ENCODE results near the gene NOMO2.
"Not testable (repeated sequence)": the region's sequence is repeated elsewhere in the genome, so short reads cannot be mapped to it uniquely, and the experiment has no call there.

The NOMO2 gene

GRCh38 chr16:18573887-18574286 is 12.0 kb upstream of the NOMO2 start:
- H3K9ac ChIP-seq (ENCODE audit: insufficient read length, low read depth); H3K4me1 ChIP-seq (ENCODE audit: insufficient read depth, insufficient read length); H3K9me3 ChIP-seq (ENCODE audit: insufficient read depth, low read length); DNase-seq (ENCODE audit: low read depth, low spot score); H3K4me3 ChIP-seq (ENCODE audit: insufficient read length, low read depth); H3K36me3 ChIP-seq (ENCODE audit: insufficient read depth, insufficient read length, low read length); H3K27me3 ChIP-seq (ENCODE audit: insufficient read depth, insufficient read length): not testable (repeated sequence)

- not testable (repeated sequence) for H3K9me3 ChIP-seq (ENCODE audit: insufficient read depth, low read length); DNase-seq (ENCODE audit: low read depth, low spot score); H3K27me3 ChIP-seq (ENCODE audit: insufficient read depth, insufficient read length); H3K36me3 ChIP-seq (ENCODE audit: insufficient read depth, insufficient read length, low read length); H3K9ac ChIP-seq (ENCODE audit: insufficient read length, low read depth); H3K4me3 ChIP-seq (ENCODE audit: insufficient read length, low read depth); H3K4me1 ChIP-seq (ENCODE audit: insufficient read depth, insufficient read length)
Observed at GRCh38 chr16:18572973-18573372, 11.1 kb upstream of the NOMO2 start.

- H3K36me3 ChIP-seq (ENCODE audit: insufficient read depth, insufficient read length, low read length); DNase-seq (ENCODE audit: low read depth, low spot score); H3K4me1 ChIP-seq (ENCODE audit: insufficient read depth, insufficient read length); H3K27me3 ChIP-seq (ENCODE audit: insufficient read depth, insufficient read length); H3K9ac ChIP-seq (ENCODE audit: insufficient read length, low read depth); H3K9me3 ChIP-seq (ENCODE audit: insufficient read depth, low read length): not testable (repeated sequence)
- peak overlapping the region; percentile 11 for H3K4me3 ChIP-seq (ENCODE audit: insufficient read length, low read depth)
Observed at GRCh38 chr16:18571307-18571850, 9.5 kb upstream of the NOMO2 start.

GRCh38 chr16:18570529-18571306 is 8.8 kb upstream of the NOMO2 start:
- DNase-seq (ENCODE audit: low read depth, low spot score); H3K4me3 ChIP-seq (ENCODE audit: insufficient read length, low read depth); H3K4me1 ChIP-seq (ENCODE audit: insufficient read depth, insufficient read length); H3K27me3 ChIP-seq (ENCODE audit: insufficient read depth, insufficient read length); H3K9me3 ChIP-seq (ENCODE audit: insufficient read depth, low read length); H3K9ac ChIP-seq (ENCODE audit: insufficient read length, low read depth); H3K36me3 ChIP-seq (ENCODE audit: insufficient read depth, insufficient read length, low read length): not testable (repeated sequence)

- H3K36me3 ChIP-seq (ENCODE audit: insufficient read depth, insufficient read length, low read length); H3K27me3 ChIP-seq (ENCODE audit: insufficient read depth, insufficient read length); H3K4me3 ChIP-seq (ENCODE audit: insufficient read length, low read depth); DNase-seq (ENCODE audit: low read depth, low spot score); H3K4me1 ChIP-seq (ENCODE audit: insufficient read depth, insufficient read length); H3K9me3 ChIP-seq (ENCODE audit: insufficient read depth, low read length): not testable (repeated sequence)
- H3K9ac ChIP-seq (ENCODE audit: insufficient read length, low read depth): peak overlapping the region; percentile 10
Observed at GRCh38 chr16:18560416-18561220, 1.3 kb downstream of the NOMO2 start.

- DNase-seq (ENCODE audit: low read depth, low spot score); H3K4me1 ChIP-seq (ENCODE audit: insufficient read depth, insufficient read length); H3K27me3 ChIP-seq (ENCODE audit: insufficient read depth, insufficient read length); H3K4me3 ChIP-seq (ENCODE audit: insufficient read length, low read depth); H3K36me3 ChIP-seq (ENCODE audit: insufficient read depth, insufficient read length, low read length); H3K9me3 ChIP-seq (ENCODE audit: insufficient read depth, low read length); H3K9ac ChIP-seq (ENCODE audit: insufficient read length, low read depth): not testable (repeated sequence)
Observed at GRCh38 chr16:18553671-18554070, 8.2 kb downstream of the NOMO2 start.

GRCh38 chr16:18547382-18547781 is 14.5 kb downstream of the NOMO2 start:
- H3K4me1 ChIP-seq (ENCODE audit: insufficient read depth, insufficient read length); H3K9me3 ChIP-seq (ENCODE audit: insufficient read depth, low read length); H3K9ac ChIP-seq (ENCODE audit: insufficient read length, low read depth): not testable (repeated sequence)

GRCh38 chr16:18546853-18547252 is 15.0 kb downstream of the NOMO2 start:
- H3K9ac ChIP-seq (ENCODE audit: insufficient read length, low read depth); H3K27me3 ChIP-seq (ENCODE audit: insufficient read depth, insufficient read length); H3K36me3 ChIP-seq (ENCODE audit: insufficient read depth, insufficient read length, low read length); H3K4me1 ChIP-seq (ENCODE audit: insufficient read depth, insufficient read length); H3K9me3 ChIP-seq (ENCODE audit: insufficient read depth, low read length); H3K4me3 ChIP-seq (ENCODE audit: insufficient read length, low read depth); DNase-seq (ENCODE audit: low read depth, low spot score): not testable (repeated sequence)

More at GRCh38 chr16:18547382-18547781, 14.5 kb downstream of the NOMO2 start:
- DNase-seq (ENCODE audit: low read depth, low spot score); H3K36me3 ChIP-seq (ENCODE audit: insufficient read depth, insufficient read length, low read length); H3K4me3 ChIP-seq (ENCODE audit: insufficient read length, low read depth); H3K27me3 ChIP-seq (ENCODE audit: insufficient read depth, insufficient read length): not testable (repeated sequence)

GRCh38 chr16:18544232-18545081 is 17.4 kb downstream of the NOMO2 start:
- not testable (repeated sequence) for H3K9ac ChIP-seq (ENCODE audit: insufficient read length, low read depth); H3K36me3 ChIP-seq (ENCODE audit: insufficient read depth, insufficient read length, low read length); DNase-seq (ENCODE audit: low read depth, low spot score); H3K27me3 ChIP-seq (ENCODE audit: insufficient read depth, insufficient read length); H3K4me1 ChIP-seq (ENCODE audit: insufficient read depth, insufficient read length); H3K4me3 ChIP-seq (ENCODE audit: insufficient read length, low read depth); H3K9me3 ChIP-seq (ENCODE audit: insufficient read depth, low read length)

GRCh38 chr16:18541912-18542311 is 20.0 kb downstream of the NOMO2 start:
- not testable (repeated sequence) for H3K9me3 ChIP-seq (ENCODE audit: insufficient read depth, low read length); H3K27me3 ChIP-seq (ENCODE audit: insufficient read depth, insufficient read length); H3K9ac ChIP-seq (ENCODE audit: insufficient read length, low read depth); DNase-seq (ENCODE audit: low read depth, low spot score); H3K36me3 ChIP-seq (ENCODE audit: insufficient read depth, insufficient read length, low read length); H3K4me3 ChIP-seq (ENCODE audit: insufficient read length, low read depth); H3K4me1 ChIP-seq (ENCODE audit: insufficient read depth, insufficient read length)

- not testable (repeated sequence) for H3K9ac ChIP-seq (ENCODE audit: insufficient read length, low read depth); H3K4me1 ChIP-seq (ENCODE audit: insufficient read depth, insufficient read length); H3K36me3 ChIP-seq (ENCODE audit: insufficient read depth, insufficient read length, low read length); H3K4me3 ChIP-seq (ENCODE audit: insufficient read length, low read depth); H3K27me3 ChIP-seq (ENCODE audit: insufficient read depth, insufficient read length); H3K9me3 ChIP-seq (ENCODE audit: insufficient read depth, low read length); DNase-seq (ENCODE audit: low read depth, low spot score)
Observed at GRCh38 chr16:18537004-18537403, 24.9 kb downstream of the NOMO2 start.
